8988T (cell line): Measurements from ENCODE around the gene PCCA.
"Not testable (repeated sequence)": the region's sequence is repeated elsewhere in the genome, so short reads cannot be mapped to it uniquely, and the experiment has no call there.

Experiments used
- DNase-seq: peaks from one replicate; pipeline ENCODE4 v3.0.0; 2011

PCCA gene

GRCh38 chr13:100560498-100561157 is 471.7 kb downstream of the PCCA start:
- no peak for DNase-seq

- DNase-seq, result no peak
Observed at GRCh38 chr13:100561158-100561499, 472.2 kb downstream of the PCCA start.

- no peak for DNase-seq
Observed at GRCh38 chr13:100561599-100562204, 472.8 kb downstream of the PCCA start.

- no peak for DNase-seq
Observed at GRCh38 chr13:100563779-100564178, 474.9 kb downstream of the PCCA start.

- no peak for DNase-seq
Observed at GRCh38 chr13:100564444-100565223, 475.7 kb downstream of the PCCA start.

- DNase-seq, result no peak
Observed at GRCh38 chr13:100565286-100565685, 476.4 kb downstream of the PCCA start.

- no peak for DNase-seq
Observed at GRCh38 chr13:100566543-100566942, 477.6 kb downstream of the PCCA start.

- no peak for DNase-seq
Observed at GRCh38 chr13:100573121-100573520, 484.2 kb downstream of the PCCA start.

GRCh38 chr13:100577239-100577638 is 488.3 kb downstream of the PCCA start:
- DNase-seq, result not testable (repeated sequence)
